HepG2 (cell line): ENCODE measurements around the gene TCEAL9. TPM values are rescaled to one million over a fixed set of nuclear protein-coding genes. Genes with fewer than 3 reads are reported as not detected.

Experiments used
- ATAC-seq: fragments of 200-7000 bp; cut with Tn5 transposase; 3 replicates; pipeline ENCODE4 v1.9.1; 2020; ENCODE audit warnings: mild to moderate bottlenecking, moderate library complexity
- BruUV-seq: library from RNA; stranded (reverse); fragments of 400-500 nt; replicated peaks from 2 replicates; lab custom pipeline; 2021; lab: Mats Ljungman, UMichigan
- CTCF ChIA-PET: fragments of 300-600 bp; formaldehyde crosslinking; extraction: SDS; loops from one replicate; lab custom pipeline; 2021; ENCODE audit warnings: low total read pairs, inconsistent platforms, low intra/inter-chr PET ratio; lab: Yijun Ruan, JAX
- POLR2A ChIA-PET: fragments of 350-600 bp; sonication (Branson Sonifier 250); formaldehyde crosslinking; loops from one replicate; lab custom pipeline; 2020; ENCODE audit warnings: antibody characterized with exemption, inconsistent platforms; lab: Yijun Ruan, JAX
- DNase-seq: peaks from one replicate; pipeline ENCODE4 v3.0.0-alpha.2; 2015; ENCODE audit warnings: low spot score
- FAIRE-seq: peaks from 3 replicates; lab custom pipeline; 2011; peaks lifted over from hg19 to GRCh38; lab: Jason Lieb, UNC
- H2AFZ ChIP-seq: one replicate; pipeline ENCODE4 v1.6.1; 2011; ENCODE audit warnings: low read length, inconsistent platforms
- H3K27ac ChIP-seq: fragments of 300-600 bp; 3 replicates; pipeline ENCODE4 v1.8.0; 2011; ENCODE audit warnings: mixed run types, mild to moderate bottlenecking, mixed read lengths, low read length, inconsistent platforms; ENCODE audit not compliant: insufficient read depth; ENCODE audit errors: extremely low read length
- H3K27me3 ChIP-seq, 2 experiments: fragments of 200-600 bp in 1 of 2; 2 replicates in 1 of 2; 3 replicates in 1 of 2; pipeline versions ENCODE4 v1.6.0 to v1.8.0; 2011; ENCODE audit warnings: low read length in 2 of 2, mild to moderate bottlenecking in 2 of 2, moderate library complexity in 2 of 2, inconsistent platforms in 1 of 2; ENCODE audit not compliant: insufficient read depth in 2 of 2, control insufficient read depth in 1 of 2
- H3K36me3 ChIP-seq, 2 experiments: fragments of 200-600 bp in 1 of 2; replicated peaks in 1 of 2; 2 replicates in 1 of 2; 3 replicates in 1 of 2; pipeline versions ENCODE4 v1.5.1 to v1.8.0; 2011; ENCODE audit warnings: low read length in 2 of 2, inconsistent platforms in 1 of 2; ENCODE audit not compliant: insufficient read depth in 2 of 2, control insufficient read depth in 1 of 2
- H3K4me1 ChIP-seq: 2 replicates; pipeline ENCODE4 v1.5.1; 2012; ENCODE audit warnings: low read length, inconsistent platforms; ENCODE audit not compliant: insufficient read depth
- H3K4me2 ChIP-seq: 2 replicates; pipeline ENCODE4 v1.6.0; 2011; ENCODE audit warnings: low read depth, low read length, inconsistent platforms
- H3K4me3 ChIP-seq, 3 experiments: fragments of 200-600 bp in 1 of 3; sonication (generic), shearing (Covaris generic) in 1 of 3; replicated peaks in 1 of 3; 2 replicates each; pipeline ENCODE4 v1.5.1; 2011 to 2016; ENCODE audit warnings: low read length in 3 of 3, inconsistent platforms in 2 of 3, low read depth in 2 of 3, mild to moderate bottlenecking in 2 of 3, control low read depth in 1 of 3, mixed read lengths in 1 of 3; ENCODE audit not compliant: insufficient read depth in 1 of 3
- H3K79me2 ChIP-seq: one replicate; pipeline ENCODE4 v1.6.1; 2011; ENCODE audit warnings: low read length, inconsistent platforms; ENCODE audit not compliant: insufficient read depth
- H3K9ac ChIP-seq: 2 replicates; pipeline ENCODE4 v1.6.0; 2011; ENCODE audit warnings: mild to moderate bottlenecking, low read depth, low read length, inconsistent platforms; ENCODE audit not compliant: insufficient read depth
- H3K9me3 ChIP-seq: 2 replicates; pipeline ENCODE4 v1.5.1; 2012; ENCODE audit warnings: mild to moderate bottlenecking, low read length
- H4K20me1 ChIP-seq: 2 replicates; pipeline ENCODE4 v1.6.0; 2011; ENCODE audit warnings: inconsistent platforms, mild to moderate bottlenecking, low read length, moderate library complexity; ENCODE audit not compliant: insufficient read depth
- NR2C2 ChIP-seq: sonication (generic); formaldehyde crosslinking; IDR thresholded peaks from 2 replicates; pipeline ENCODE4 v1.4.0; 2020; ENCODE audit warnings: missing genetic modification reagents, mild to moderate bottlenecking, moderate library complexity, borderline replicate concordance
- ZBTB7B ChIP-seq: sonication (generic); formaldehyde crosslinking; IDR thresholded peaks from 2 replicates; pipeline ENCODE4 v1.4.0; 2020; ENCODE audit warnings: missing genetic modification reagents
- ZNF431 ChIP-seq: sonication (generic); formaldehyde crosslinking; IDR thresholded peaks from 2 replicates; pipeline ENCODE4 v1.9.0; 2022; ENCODE audit warnings: missing genetic modification reagents, low read depth, mild to moderate bottlenecking, borderline replicate concordance
- WGBS: methylation state at CpG from one replicate; pipeline ENCODE4 v1.1.6; 2017; ENCODE audit warnings: low lambda C conversion rate; 5-methylcytosine and 5-hydroxymethylcytosine counted together
- in situ Hi-C: cut with HindIII; loops from 2 replicates; pipeline ENCODE4 v1.10.0; 2017; ENCODE audit warnings: low pct_unique_long_range_greater_than_20kb; ENCODE audit not compliant: extremely low pct_ligation_motif_present
- intact Hi-C: fragments of 100-400 bp; cut with micrococcal nuclease; formaldehyde crosslinking; loops from one replicate; pipeline ENCODE4 v1.10.0; 2022; ENCODE audit not compliant: unreplicated experiment
- polyA plus RNA-seq, 8 experiments: library from polyadenylated mRNA; depleted of rRNA in 3 of 8; stranded (reverse) in 7 of 8; unstranded in 1 of 8; fragments of >200 nt; fragmentation: Illumina TruSeq in 4 of 8; extraction: Trizol in 4 of 8; gene quantifications; 2 replicates each; pipeline versions ENCODE4 v1.2.1 to v1.2.3, GENCODE V29; 2011 to 2016; ENCODE audit warnings: low read depth in 4 of 8, missing spikeins in 1 of 8, mixed read lengths in 1 of 8; ENCODE audit not compliant: insufficient read depth in 1 of 8
- total RNA-seq, 5 experiments: library from RNA; depleted of rRNA; stranded (reverse); fragments of >200 nt; fragmentation: Illumina TruSeq; extraction: Trizol; gene quantifications; 2 replicates each; pipeline ENCODE4 v1.2.3, GENCODE V29; 2016; ENCODE audit warnings: low read depth in 1 of 5

Gene TCEAL9
- total and polyA plus RNA-seq, 2 of the 13 experiments (the other 11 are each of a cell fraction or from before 2014, with no cell fraction given) = 15.8 to 45.8 TPM

- Histone ChIP-seq H3K4me2 (no peak overlapping the region), H3K36me3 (no peaks in the 10 kb centered on the region), H3K9me3 (no peaks in the 10 kb centered on the region), H4K20me1 (no peaks in the 10 kb centered on the region), H3K9ac (no peak overlapping the region), H3K4me3 (no peak overlapping the region), H3K79me2 (no peaks in the 10 kb centered on the region), H3K27ac (no peak overlapping the region), H2AFZ (no peak overlapping the region), H3K4me1 (0 out of 2 replicates have a peak, but pooled peaks cover 9% of the 10 kb centered on the region), H3K27me3 (no peaks in the 10 kb centered on the region)
- DNase-seq = no peak
- no peak for FAIRE-seq
- intact Hi-C loops = no loop called here
- ChIA-PET CTCF (no interaction called here), POLR2A (no interaction called here)
- no peak for ATAC-seq
- in situ Hi-C loops = no loop called here
- TF ChIP-seq NR2C2 (CRISPR knock-in tag) = no peak
- TF ChIP-seq ZNF431 = no peak
- no TSS peak for BruUV-seq
- 0% methylated on average over 2 of the region's 2 CpGs for WGBS
These were observed 40.4 kb downstream of the TCEAL9 start for GRCh38 chrX:103396660-103397059.

GRCh38 chrX:103397707-103398106 lies 41.4 kb downstream of the TCEAL9 start:
- Histone ChIP-seq H3K27me3 (no peaks in the 10 kb centered on the region), H3K27ac (no peak overlapping the region), H3K36me3 (no peaks in the 10 kb centered on the region), H3K9me3 (no peaks in the 10 kb centered on the region), H3K79me2 (no peaks in the 10 kb centered on the region), H4K20me1 (no peaks in the 10 kb centered on the region), H3K9ac (no peak overlapping the region), H2AFZ (no peak overlapping the region), H3K4me2 (no peak overlapping the region), H3K4me3 (no peak overlapping the region), H3K4me1 (0 out of 2 replicates have a peak, but pooled peaks cover 9% of the 10 kb centered on the region)
- FAIRE-seq (no peak), DNase-seq (no peak), ATAC-seq (no peak)
- 40% methylated on average over 1 of the region's 4 CpGs for WGBS
- intact Hi-C loops (no loop called here), in situ Hi-C loops (no loop called here)
- ChIA-PET CTCF (no interaction called here), POLR2A (interaction anchor here (1.2 to 1.3 kb wide), 2 partner anchors 12 to 21 kb away, joined by 3 to 4 read pairs; partner anchors contain the start of gene BEX3)
- TF ChIP-seq ZBTB7B = no peak
- BruUV-seq = no TSS peak
